GM10266 (cell line): Measurements from ENCODE around the gene DRC1.

ENCODE experiments used
- DNase-seq: peaks from one replicate; pipeline ENCODE4 v3.0.0; 2012; ENCODE audit errors: extremely low spot score
- TF ChIP-seq, protein P1 (sequence below): IDR thresholded peaks from 2 replicates; pipeline ENCODE4 v1.5.1; 2012; ENCODE audit warnings: mild to moderate bottlenecking, low read depth; ENCODE audit not compliant: control insufficient read depth, insufficient read depth; ENCODE audit errors: missing control alignments

The DRC1 gene

DNA sequence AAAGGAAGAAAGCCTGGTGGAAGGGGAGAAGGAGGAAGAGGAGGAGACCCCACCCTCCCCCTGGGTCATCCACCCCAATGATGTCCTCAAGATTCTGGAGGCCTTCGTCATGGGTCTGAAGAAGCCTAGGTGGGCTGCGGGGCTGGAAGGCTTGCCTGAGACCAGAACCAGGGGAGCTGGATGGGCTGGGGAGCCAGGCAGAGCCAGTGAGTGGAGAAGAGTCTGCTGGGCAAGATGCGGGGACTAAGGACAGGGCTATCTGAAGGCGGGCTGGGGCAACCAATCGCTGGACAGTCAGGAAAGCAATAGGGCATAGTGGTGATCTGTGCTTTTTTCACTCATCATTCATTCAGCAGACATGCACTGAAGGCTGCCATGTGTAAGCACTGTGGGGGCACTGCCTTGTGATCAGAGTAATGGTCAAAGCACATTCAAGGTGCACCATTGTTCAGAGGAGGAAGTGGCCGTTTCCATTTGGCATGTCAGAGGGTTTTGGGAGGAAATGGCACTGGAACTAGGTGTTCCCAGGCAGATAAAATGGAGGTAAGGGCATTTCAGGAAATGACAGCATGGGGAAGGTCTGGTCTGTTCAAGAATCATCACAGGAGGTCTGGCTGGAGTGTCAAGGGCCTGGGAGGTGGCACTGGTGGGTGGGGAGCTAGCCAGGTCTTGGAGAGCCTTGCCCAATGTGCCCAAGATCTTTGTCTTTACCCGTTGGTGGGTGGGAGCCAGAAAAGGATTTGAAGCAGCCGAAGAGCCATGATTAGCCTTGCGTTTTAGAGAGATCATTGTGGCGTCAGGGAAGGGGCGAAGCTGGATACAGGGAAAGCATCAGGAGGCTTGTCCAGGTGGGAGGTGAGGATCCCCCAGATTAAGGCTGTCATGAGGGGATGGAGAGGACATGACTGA is 52.0 kb downstream of the DRC1 start:
- DNase-seq = no peak
- TF ChIP-seq, protein P1, sequence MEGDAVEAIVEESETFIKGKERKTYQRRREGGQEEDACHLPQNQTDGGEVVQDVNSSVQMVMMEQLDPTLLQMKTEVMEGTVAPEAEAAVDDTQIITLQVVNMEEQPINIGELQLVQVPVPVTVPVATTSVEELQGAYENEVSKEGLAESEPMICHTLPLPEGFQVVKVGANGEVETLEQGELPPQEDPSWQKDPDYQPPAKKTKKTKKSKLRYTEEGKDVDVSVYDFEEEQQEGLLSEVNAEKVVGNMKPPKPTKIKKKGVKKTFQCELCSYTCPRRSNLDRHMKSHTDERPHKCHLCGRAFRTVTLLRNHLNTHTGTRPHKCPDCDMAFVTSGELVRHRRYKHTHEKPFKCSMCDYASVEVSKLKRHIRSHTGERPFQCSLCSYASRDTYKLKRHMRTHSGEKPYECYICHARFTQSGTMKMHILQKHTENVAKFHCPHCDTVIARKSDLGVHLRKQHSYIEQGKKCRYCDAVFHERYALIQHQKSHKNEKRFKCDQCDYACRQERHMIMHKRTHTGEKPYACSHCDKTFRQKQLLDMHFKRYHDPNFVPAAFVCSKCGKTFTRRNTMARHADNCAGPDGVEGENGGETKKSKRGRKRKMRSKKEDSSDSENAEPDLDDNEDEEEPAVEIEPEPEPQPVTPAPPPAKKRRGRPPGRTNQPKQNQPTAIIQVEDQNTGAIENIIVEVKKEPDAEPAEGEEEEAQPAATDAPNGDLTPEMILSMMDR = no peak

GRCh38 chr2:26454561-26455001 is 52.9 kb downstream of the DRC1 start:
- no peak for DNase-seq
- TF ChIP-seq, protein P1 = no peak

GRCh38 chr2:26455037-26455669 is 53.4 kb downstream of the DRC1 start:
- no peak for DNase-seq
- TF ChIP-seq, protein P1 = no peak

- DNase-seq = no peak
- TF ChIP-seq, protein P1 = no peak
These were observed 54.1 kb downstream of the DRC1 start for GRCh38 chr2:26455670-26456439.

- no peak for DNase-seq
- TF ChIP-seq, protein P1 = no peak
These were observed 54.9 kb downstream of the DRC1 start for GRCh38 chr2:26456440-26457250.

GRCh38 chr2:26457251-26457666 is 55.5 kb downstream of the DRC1 start:
- no peak for DNase-seq
- TF ChIP-seq, protein P1 = no peak
